CD14-positive monocyte (primary cell): ENCODE measurements around the gene BTBD10. TPM values are rescaled to one million over a fixed set of nuclear protein-coding genes. Genes with fewer than 3 reads are reported as not detected.

Experiments
- DNase-seq, 3 donors: peaks; one replicate each; pipeline ENCODE4 v3.0.0-alpha.2; 2011 to 2022
- H2AFZ ChIP-seq: 2 replicates; pipeline ENCODE4 v1.6.0; 2012; ENCODE audit warnings: mild to moderate bottlenecking, low read depth, low read length, inconsistent platforms; ENCODE audit not compliant: insufficient read depth, poor library complexity, severe bottlenecking
- H3K27ac ChIP-seq, 2 donors: 1 replicate in 1 of 2; 2 replicates in 1 of 2; pipeline ENCODE4 v1.5.1; 2012 to 2013; ENCODE audit warnings: low read length in 2 of 2, control low read depth in 1 of 2, inconsistent platforms in 1 of 2, low read depth in 1 of 2, mild to moderate bottlenecking in 1 of 2
- H3K27me3 ChIP-seq, 2 donors: one replicate each; pipeline versions ENCODE4 v1.6.0 to v1.6.1; 2011 to 2013; ENCODE audit warnings: low read length in 2 of 2; ENCODE audit not compliant: control insufficient read depth in 2 of 2, insufficient read depth in 2 of 2
- H3K36me3 ChIP-seq, 2 donors: replicated peaks in 1 of 2; 1 replicate in 1 of 2; 2 replicates in 1 of 2; pipeline versions ENCODE4 v1.5.1 to v1.6.1; 2012 to 2013; ENCODE audit warnings: low read length in 2 of 2, control low read depth in 1 of 2, inconsistent platforms in 1 of 2, mild to moderate bottlenecking in 1 of 2; ENCODE audit not compliant: insufficient read depth in 2 of 2, control insufficient read depth in 1 of 2
- H3K4me1 ChIP-seq, 2 donors: 1 replicate in 1 of 2; 2 replicates in 1 of 2; pipeline versions ENCODE4 v1.5.1 to v1.6.1; 2012 to 2013; ENCODE audit warnings: low read length in 2 of 2, control low read depth in 1 of 2, inconsistent platforms in 1 of 2, mild to moderate bottlenecking in 1 of 2, moderate library complexity in 1 of 2; ENCODE audit not compliant: insufficient read depth in 2 of 2, control insufficient read depth in 1 of 2
- H3K4me2 ChIP-seq: replicated peaks from 2 replicates; pipeline ENCODE3; 2012; ENCODE audit warnings: low read length, moderate library complexity, mild to moderate bottlenecking; ENCODE audit not compliant: poor library complexity, severe bottlenecking; ENCODE audit errors: extremely low read depth
- H3K4me3 ChIP-seq, 3 experiments: fragments of 200-600 bp in 1 of 3; sonication (generic) in 1 of 3; replicated peaks in 1 of 3; 1 replicate in 2 of 3; 2 replicates in 1 of 3; pipeline ENCODE4 v1.5.1; 2011 to 2013; ENCODE audit warnings: low read length in 3 of 3, mild to moderate bottlenecking in 3 of 3, control low read depth in 2 of 3, low read depth in 2 of 3, inconsistent platforms in 1 of 3, moderate library complexity in 1 of 3
- H3K79me2 ChIP-seq: 2 replicates; pipeline ENCODE4 v1.6.0; 2012; ENCODE audit warnings: mild to moderate bottlenecking, control low read depth, inconsistent platforms, low read length, moderate library complexity; ENCODE audit not compliant: insufficient read depth
- H3K9ac ChIP-seq: 2 replicates; pipeline ENCODE4 v1.6.0; 2017; ENCODE audit warnings: low read length, mild to moderate bottlenecking; ENCODE audit not compliant: insufficient read depth, poor library complexity, severe bottlenecking
- H3K9me3 ChIP-seq, 2 donors: replicated peaks in 1 of 2; 1 replicate in 1 of 2; 2 replicates in 1 of 2; pipeline versions ENCODE4 v1.5.1 to v1.6.1; 2012 to 2013; ENCODE audit warnings: low read length in 2 of 2, control low read depth in 1 of 2; ENCODE audit not compliant: control insufficient read depth in 1 of 2, insufficient read depth in 1 of 2
- H4K20me1 ChIP-seq: 2 replicates; pipeline ENCODE4 v1.6.0; 2012; ENCODE audit warnings: mild to moderate bottlenecking, low read length, control low read depth, moderate library complexity; ENCODE audit not compliant: insufficient read depth
- H3K27ac Mint-ChIP-seq, 7 donors: one replicate each; pipeline ENCODE4 v1.8.0; 2020; ENCODE audit warnings: mild to moderate bottlenecking in 7 of 7, mixed read lengths in 7 of 7, moderate library complexity in 6 of 7, inconsistent platforms in 2 of 7
- H3K27me3 Mint-ChIP-seq, 3 donors: one replicate each; pipeline ENCODE4 v1.8.0; 2021 to 2022; ENCODE audit warnings: low read depth in 3 of 3, mild to moderate bottlenecking in 3 of 3, mixed read lengths in 3 of 3, moderate library complexity in 3 of 3, inconsistent platforms in 1 of 3
- H3K36me3 Mint-ChIP-seq, 2 donors: one replicate each; pipeline ENCODE4 v1.8.0; 2020; ENCODE audit warnings: mixed read lengths in 2 of 2, inconsistent platforms in 1 of 2, mild to moderate bottlenecking in 1 of 2
- H3K4me1 Mint-ChIP-seq: one replicate; pipeline ENCODE4 v1.8.0; 2020; ENCODE audit warnings: mild to moderate bottlenecking, mixed read lengths
- H3K4me3 Mint-ChIP-seq, 2 donors: one replicate each; pipeline ENCODE4 v1.8.0; 2020; ENCODE audit warnings: mild to moderate bottlenecking in 2 of 2, mixed read lengths in 2 of 2, moderate library complexity in 1 of 2
- H3K9me3 Mint-ChIP-seq, 7 donors: one replicate each; pipeline ENCODE4 v1.8.0; 2020 to 2022; ENCODE audit warnings: mixed read lengths in 7 of 7, mild to moderate bottlenecking in 6 of 7, moderate library complexity in 6 of 7, inconsistent platforms in 2 of 7
- CTCF ChIP-seq: fragments of 200-600 bp; IDR thresholded peaks from one replicate; pipeline ENCODE4 v1.8.0; 2022; ENCODE audit warnings: antibody characterized with exemption, mild to moderate bottlenecking
- WGBS: methylation state at CpG from one replicate; pipeline ENCODE4 v1.1.5; 2013; ENCODE audit warnings: missing lambda C conversion rate; ENCODE audit not compliant: insufficient coverage; 5-methylcytosine and 5-hydroxymethylcytosine counted together
- intact Hi-C, 2 donors: fragments of 100-400 bp; cut with micrococcal nuclease; formaldehyde crosslinking; loops; one replicate each; pipeline versions ENCODE4 v1.15.0 to v1.15.1; 2023
- polyA plus RNA-seq, 3 donors: library from polyadenylated mRNA; depleted of rRNA in 1 of 3; unstranded in 2 of 3; stranded (reverse) in 1 of 3; fragments of 300-500 nt in 2 of 3; fragments of >200 nt in 1 of 3; fragmentation: Illumina TruSeq in 2 of 3; gene quantifications; 1 replicate in 2 of 3; 2 replicates in 1 of 3; pipeline ENCODE4 v1.2.3, GENCODE V29; 2012 to 2021

BTBD10 gene
- polyA plus RNA-seq, 3 donors, result 9.6 to 19.8 (median 13.8) TPM

GRCh38 chr11:13448876-13449275, 14.1 kb downstream of the BTBD10 start:
- Histone ChIP-seq H3K9ac (no peak overlapping the region), H2AFZ (no peak overlapping the region), H3K79me2 (peaks cover 87% of the 10 kb centered on the region), H3K9me3 (no peaks in the 10 kb centered on the region), H3K27ac (peak overlapping the region in 1 of 2 donors; percentile 20), H3K27me3 (no peaks in the 10 kb centered on the region), H4K20me1 (peaks cover 70% of the 10 kb centered on the region), H3K4me2 (peak overlapping the region; percentile 30), H3K4me3 (no peak overlapping the region), H3K4me1 (peaks cover 9 to 15% of the 10 kb centered on the region in 2 donors), H3K36me3 (no peaks in the 10 kb centered on the region)
- Mint-ChIP-seq H3K27ac (peak overlapping the region in 3 of 7 donors; percentile 12 to 61 (median 50)), H3K9me3 (peaks cover 0 to 9% (median 5%) of the 10 kb centered on the region in 7 donors), H3K36me3 (peaks cover 7 to 20% of the 10 kb centered on the region in 2 donors), H3K4me3 (peak overlapping the region in 1 of 2 donors; percentile 74), H3K27me3 (no peaks in the 10 kb centered on the region), H3K4me1 (peaks cover 15% of the 10 kb centered on the region)
- intact Hi-C loops, result no loop called here
- no CpG with 5 or more reads among the region's 2 CpGs for WGBS
- DNase-seq, result peak; percentile 9 to 53 (median 39)
- TF ChIP-seq CTCF, result no peak

GRCh38 chr11:13446444-13446843, 16.6 kb downstream of the BTBD10 start:
- H3K79me2 ChIP-seq, result peaks cover 70% of the 10 kb centered on the region
- H3K9ac ChIP-seq, result no peak overlapping the region
- H3K4me1 Mint-ChIP-seq, result peaks cover 15% of the 10 kb centered on the region

More at GRCh38 chr11:13446444-13446843, 16.6 kb downstream of the BTBD10 start:
- H3K36me3 ChIP-seq, result no peaks in the 10 kb centered on the region
- Mint-ChIP-seq H3K9me3 (peaks cover 0 to 5% (median 0%) of the 10 kb centered on the region in 7 donors), H3K4me3 (no peak overlapping the region), H3K27me3 (no peaks in the 10 kb centered on the region), H3K36me3 (peaks cover 3 to 13% of the 10 kb centered on the region in 2 donors), H3K27ac (no peak overlapping the region)
- no peak overlapping the region for H3K4me3 ChIP-seq
- H3K9me3 ChIP-seq, result no peaks in the 10 kb centered on the region
- no peak for DNase-seq
- H3K27ac ChIP-seq, result no peak overlapping the region
- peaks cover 9 to 15% of the 10 kb centered on the region in 2 donors for H3K4me1 ChIP-seq
- no peak for TF ChIP-seq CTCF
- intact Hi-C loops, result no loop called here
- no peaks in the 10 kb centered on the region for H3K27me3 ChIP-seq
- H4K20me1 ChIP-seq, result peaks cover 65% of the 10 kb centered on the region
- no peak overlapping the region for H3K4me2 ChIP-seq
- H2AFZ ChIP-seq, result no peak overlapping the region
